Skin of body (tissue), 2 donors: ENCODE data around the gene CLOCK. TPM values are rescaled to one million over a fixed set of nuclear protein-coding genes. Genes with fewer than 3 reads are reported as not detected.
"Not testable (repeated sequence)": the region's sequence is repeated elsewhere in the genome, so short reads cannot be mapped to it uniquely, and the experiment has no call there.

Source experiments
- DNase-seq: peaks from one replicate; lab custom pipeline; 2025; lab: John Stamatoyannopoulos, UW
- total RNA-seq: library from RNA; depleted of rRNA; stranded (reverse); fragments of >200 nt; gene quantifications from one replicate; pipeline ENCODE4 v1.2.3, GENCODE V29; 2014

The CLOCK gene
- total RNA-seq: 17.3 TPM

DNA sequence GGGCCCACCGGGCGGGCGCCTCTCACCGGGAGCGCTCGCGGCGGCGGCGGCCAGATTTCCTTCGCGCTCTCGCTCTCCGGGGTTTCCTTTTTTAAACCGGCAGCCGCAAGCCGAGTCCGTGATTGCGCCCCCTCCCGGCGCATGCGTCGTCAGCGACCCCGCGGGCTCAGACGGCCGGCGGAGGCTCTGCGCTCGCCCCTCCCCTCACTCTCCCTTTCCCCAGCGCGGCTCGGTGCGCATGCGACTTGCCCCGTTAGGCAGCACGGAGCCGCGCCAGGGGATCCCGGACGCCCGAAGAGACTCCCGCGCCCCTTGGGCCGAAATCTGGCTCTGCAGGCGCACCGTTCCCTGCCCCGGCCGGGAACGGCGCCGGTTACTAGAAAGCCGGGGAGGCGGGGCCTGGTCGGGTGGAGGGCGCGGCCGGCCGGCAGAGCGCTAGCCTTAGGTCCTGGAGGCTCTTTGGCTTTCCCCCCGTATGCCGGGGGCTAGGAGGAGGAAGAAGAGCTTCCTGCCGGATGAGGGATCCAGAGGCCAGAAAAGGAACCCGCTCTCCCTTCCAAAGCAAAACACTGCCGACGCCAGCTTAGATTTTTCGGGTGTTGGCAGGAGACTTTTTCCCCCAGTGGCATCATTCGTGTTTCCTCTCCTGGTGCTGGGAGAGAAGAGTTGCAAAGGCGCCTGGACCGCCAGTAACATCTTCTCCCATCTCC, at the start of gene CLOCK:
CLOCK (minus strand) TSS at position 154 of the 710 bp plus-strand sequence. CDS start 64,124 bp downstream, outside the sequence.
- peak; percentile 78 for DNase-seq

DNA sequence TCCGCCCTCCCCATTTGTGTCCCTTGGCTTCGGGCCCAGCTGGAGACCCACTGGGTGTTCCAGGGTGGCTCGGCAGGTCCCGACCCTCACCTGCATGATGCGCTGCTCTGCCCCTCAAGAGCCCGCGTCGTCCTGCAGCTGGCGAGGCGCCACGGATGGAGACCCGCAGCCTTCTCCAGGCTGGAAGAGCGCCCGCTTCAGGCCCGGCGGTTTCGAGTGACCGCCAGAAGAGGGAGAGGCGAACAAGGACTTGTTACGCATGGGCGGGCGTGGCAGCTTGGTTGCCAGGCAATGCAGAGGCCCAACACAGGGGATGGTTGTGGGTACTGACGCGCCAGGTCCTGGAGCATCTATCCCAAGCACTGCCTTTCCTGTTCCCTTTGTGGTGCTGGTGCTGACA, 45.3 kb upstream of the CLOCK start, which contains the start of gene PDCL2:
PDCL2 (minus strand) TSS at position 232 of the 400 bp plus-strand sequence; CDS start at position 96, 136 bp downstream.
- no peak for DNase-seq

DNA sequence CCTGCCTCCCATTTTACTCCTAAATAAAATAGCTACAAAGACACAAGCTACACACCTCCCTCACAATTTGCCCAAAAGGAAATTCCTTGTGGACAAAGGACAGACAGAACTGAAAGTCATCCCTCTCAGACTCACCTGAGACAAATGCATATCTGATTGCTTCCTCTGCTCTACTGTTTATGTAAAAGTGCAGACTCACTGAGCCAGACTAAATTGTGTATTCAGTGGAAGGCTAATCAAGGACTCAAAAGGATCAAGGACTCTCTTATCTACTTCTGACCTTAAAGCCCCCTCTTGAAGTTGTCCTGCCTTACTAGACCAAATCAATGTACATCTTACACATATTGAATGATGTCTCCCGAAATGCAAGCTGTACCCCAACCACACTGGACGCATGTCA, 41.5 kb upstream of the CLOCK start:
- no peak for DNase-seq

- DNase-seq: not testable (repeated sequence)
Observed at GRCh38 chr4:55582773-55583172, 36.1 kb upstream of the CLOCK start.

GRCh38 chr4:55578341-55579010, 31.8 kb upstream of the CLOCK start:
- no peak for DNase-seq

DNA sequence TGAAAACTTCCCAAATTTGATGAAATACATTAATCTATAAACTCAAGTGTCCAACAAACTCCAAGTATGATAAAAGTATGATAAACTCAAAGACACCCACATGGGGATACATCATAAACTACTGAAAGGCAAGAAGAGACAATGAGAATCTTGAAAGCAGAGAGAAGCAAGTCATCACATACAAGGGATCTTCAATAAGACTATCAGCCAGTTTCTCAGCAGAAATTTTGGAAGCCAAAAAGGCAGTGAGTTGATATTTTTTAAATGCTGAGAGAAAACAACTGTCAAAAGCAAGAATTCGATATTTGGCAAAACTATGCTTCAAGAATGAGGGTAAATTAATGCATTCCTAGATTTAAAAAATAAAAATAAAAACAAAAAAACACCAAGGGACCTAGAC, 28.8 kb upstream of the CLOCK start:
- no peak for DNase-seq

GRCh38 chr4:55574252-55574651, 27.5 kb upstream of the CLOCK start:
- DNase-seq: no peak

- DNase-seq: no peak
Observed at GRCh38 chr4:55571806-55572205, 25.1 kb upstream of the CLOCK start.

GRCh38 chr4:55568905-55569504, 22.3 kb upstream of the CLOCK start:
- DNase-seq: no peak

GRCh38 chr4:55561889-55562288, 15.2 kb upstream of the CLOCK start:
- DNase-seq: no peak

- DNase-seq: no peak
Observed at GRCh38 chr4:55560096-55560495, 13.4 kb upstream of the CLOCK start.

- DNase-seq: no peak
Observed at GRCh38 chr4:55554453-55555030, 7.8 kb upstream of the CLOCK start.

- DNase-seq: no peak
Observed at GRCh38 chr4:55553441-55554201, 6.9 kb upstream of the CLOCK start.

GRCh38 chr4:55551964-55552363, 5.3 kb upstream of the CLOCK start:
- DNase-seq: not testable (repeated sequence)

- DNase-seq: no peak
Observed at GRCh38 chr4:55549888-55550287, 3.2 kb upstream of the CLOCK start.

- DNase-seq: no peak
Observed at GRCh38 chr4:55547918-55548317, 1.2 kb upstream of the CLOCK start.

DNA sequence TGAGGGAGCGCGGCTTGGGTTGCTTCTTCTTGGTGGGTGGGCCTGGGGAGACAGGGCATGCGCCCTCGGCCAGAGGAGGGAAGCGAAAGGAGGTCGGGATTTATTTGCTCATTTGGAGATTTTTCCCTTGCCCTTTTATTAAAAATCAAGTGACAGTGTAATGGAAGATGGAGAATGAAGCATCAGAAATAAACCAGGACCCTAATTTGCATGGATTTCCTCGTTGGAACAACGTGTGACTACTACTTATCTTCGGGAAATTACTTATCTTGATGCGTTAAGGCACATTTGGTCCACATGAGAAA, 709 bp upstream of the CLOCK start:
- no peak for DNase-seq

- DNase-seq: no peak
Observed at GRCh38 chr4:55546506-55546755, 278 bp downstream of the CLOCK start.

GRCh38 chr4:55545641-55546505, 836 bp downstream of the CLOCK start:
- DNase-seq: peak; percentile 68

GRCh38 chr4:55545151-55545550, 1.6 kb downstream of the CLOCK start:
- no peak for DNase-seq

GRCh38 chr4:55543858-55544257, 2.9 kb downstream of the CLOCK start:
- no peak for DNase-seq
